Lung (tissue), 16 donors: ENCODE data around the gene MYO18A. TPM values are rescaled to one million over a fixed set of nuclear protein-coding genes. Genes with fewer than 3 reads are reported as not detected.
"Not testable (repeated sequence)": the region's sequence is repeated elsewhere in the genome, so short reads cannot be mapped to it uniquely, and the experiment has no call there.

Source experiments
- ATAC-seq: fragments of 200-7000 bp; cut with Tn5 transposase; one replicate; pipeline ENCODE4 v1.9.1; 2020; ENCODE audit warnings: moderate number of reproducible peaks; ENCODE audit not compliant: insufficient read depth, low FRiP score
- DNase-seq, 3 donors: peaks; one replicate each; pipeline ENCODE4 v3.0.0-alpha.2; 2013 to 2017
- H3K27ac ChIP-seq, 2 donors: one replicate each; pipeline ENCODE4 v1.5.1; 2013; ENCODE audit warnings: mild to moderate bottlenecking in 2 of 2, moderate library complexity in 2 of 2, control low read depth in 1 of 2, inconsistent platforms in 1 of 2, low read depth in 1 of 2, low read length in 1 of 2
- H3K27me3 ChIP-seq, 3 donors: one replicate each; pipeline ENCODE4 v1.5.1; 2013; ENCODE audit warnings: low read length in 2 of 3; ENCODE audit not compliant: control insufficient read depth in 3 of 3, insufficient read depth in 3 of 3
- H3K36me3 ChIP-seq, 4 donors: one replicate each; pipeline ENCODE4 v1.5.1; 2013; ENCODE audit warnings: low read length in 4 of 4, mild to moderate bottlenecking in 1 of 4, moderate library complexity in 1 of 4; ENCODE audit not compliant: control insufficient read depth in 4 of 4, insufficient read depth in 4 of 4
- H3K4me1 ChIP-seq, 5 donors: one replicate each; pipeline ENCODE4 v1.5.1; 2013; ENCODE audit warnings: low read length in 5 of 5, mild to moderate bottlenecking in 2 of 5, moderate library complexity in 1 of 5; ENCODE audit not compliant: control insufficient read depth in 5 of 5, insufficient read depth in 5 of 5
- H3K4me3 ChIP-seq: one replicate; pipeline ENCODE4 v1.5.1; 2013; ENCODE audit warnings: mild to moderate bottlenecking, control low read depth, moderate library complexity
- H3K9ac ChIP-seq, 2 donors: one replicate each; pipeline ENCODE4 v1.5.1; 2013; ENCODE audit warnings: low read length in 2 of 2, control low read depth in 1 of 2; ENCODE audit not compliant: insufficient read depth in 1 of 2
- H3K9me3 ChIP-seq, 4 donors: one replicate each; pipeline ENCODE4 v1.5.1; 2013; ENCODE audit warnings: low read length in 3 of 4, mild to moderate bottlenecking in 1 of 4, moderate library complexity in 1 of 4; ENCODE audit not compliant: control insufficient read depth in 4 of 4, insufficient read depth in 3 of 4
- CTCF ChIP-seq: IDR thresholded peaks from 2 replicates; pipeline ENCODE4 v1.5.1; 2012; ENCODE audit warnings: mild to moderate bottlenecking; ENCODE audit errors: control extremely low read depth, extremely low read depth
- WGBS, 2 donors: extraction: QIAGEN DNeasy Blood & Tissue Kit; methylation state at CpG; one replicate each; pipeline ENCODE4 v1.1.7; 2013; 5-methylcytosine and 5-hydroxymethylcytosine counted together
- long read RNA-seq, 5 donors: transcript quantifications; one replicate each; lab custom pipeline, GENCODE V29; 2026
- polyA plus RNA-seq, 2 donors: library from polyadenylated mRNA; stranded (reverse); fragments of 200-250 nt; gene quantifications; one replicate each; pipeline ENCODE4 v1.2.1, GENCODE V29; 2013
- total RNA-seq, 2 donors: library from RNA; depleted of rRNA in 1 of 2; stranded (reverse); fragments of >200 nt in 1 of 2; gene quantifications; one replicate each; pipeline ENCODE4 v1.2.1, GENCODE V29; 2014 to 2021
- donor health status: control.
- donor health status: control.
- donor health status: Bipolar disorder and iron deficiency.
- donor health status: healthy.
- donor health status: DM: yes; HTN: yes; CAD: no.

MYO18A gene
- total RNA-seq (10 to 100 TPM; 55.3 to 65.2 TPM), polyA plus RNA-seq (10 to 100 TPM; 19.0 to 43.3 TPM)
- long read RNA-seq, donor 1 = 0 reads
- long read RNA-seq, donor 2 = 0 reads
- long read RNA-seq, donor 3 = 0 reads
- long read RNA-seq, donor 4 = 0 reads
- long read RNA-seq, donor 5, partial matches to known transcripts = 0 of 1 reads
- long read RNA-seq, donor 5, other reads (novel, unspliced or antisense) = 0 of 1 reads

- peak; percentile 79 for ATAC-seq
- peaks cover 0 to 45% (median 17%) of the 10 kb centered on the region in 5 donors for H3K4me1 ChIP-seq
Observed at GRCh38 chr17:29180034-29180787, at the start of gene MYO18A. Gene MYO18A (minus strand): TSS chr17:29180398. CDS start chr17:29166940, 13,458 bp downstream.

GRCh38 chr17:29225396-29225795 is 45.2 kb upstream of the MYO18A start:
- Histone ChIP-seq H3K4me3 (no peak overlapping the region), H3K9me3 (no peaks in the 10 kb centered on the region), H3K27ac (no peak overlapping the region), H3K9ac (no peak overlapping the region), H3K36me3 (no peaks in the 10 kb centered on the region), H3K27me3 (no peaks in the 10 kb centered on the region), H3K4me1 (no peaks in the 10 kb centered on the region)
- DNase-seq = no peak
- ATAC-seq = no peak
- TF ChIP-seq CTCF = no peak

More at GRCh38 chr17:29180034-29180787, at the start of gene MYO18A:
- Histone ChIP-seq H3K9ac (peak within 1 kb of the TSS in 1 of 2 donors; percentile 77), H3K9me3 (no peaks in the 10 kb centered on the region), H3K36me3 (no peaks in the 10 kb centered on the region), H3K4me3 (peak within 1 kb of the TSS; percentile 46), H3K27ac (peak within 1 kb of the TSS; percentile 84 to 95), H3K27me3 (no peaks in the 10 kb centered on the region)
- peak; percentile 92 for TF ChIP-seq CTCF
- DNase-seq = peak; percentile 73 to 88 (median 81)
- 1 to 6% methylated on average over 17 to 76 of the region's 76 CpGs for WGBS, 2 donors

- not testable (repeated sequence) for DNase-seq, H3K9ac ChIP-seq, H3K36me3 ChIP-seq, ATAC-seq, H3K4me1 ChIP-seq, H3K9me3 ChIP-seq, H3K4me3 ChIP-seq, H3K27me3 ChIP-seq, H3K27ac ChIP-seq
- WGBS, 2 donors = 94 to 96% methylated on average over 11 of the region's 11 CpGs
Observed at GRCh38 chr17:29221338-29221737, 41.1 kb upstream of the MYO18A start.

GRCh38 chr17:29219378-29220047 is 39.3 kb upstream of the MYO18A start:
- Histone ChIP-seq H3K27ac (no peak overlapping the region), H3K4me3 (no peak overlapping the region), H3K4me1 (peaks cover 0 to 2% (median 0%) of the 10 kb centered on the region in 5 donors), H3K27me3 (peaks cover 0 to 3% (median 0%) of the 10 kb centered on the region in 3 donors), H3K9ac (no peak overlapping the region), H3K9me3 (no peaks in the 10 kb centered on the region), H3K36me3 (no peaks in the 10 kb centered on the region)
- DNase-seq (peak; percentile 91 to 95 (median 93)), ATAC-seq (peak; percentile 83)
- WGBS, 2 donors = 16 to 21% methylated on average over 14 of the region's 14 CpGs
- peak; percentile 94 for TF ChIP-seq CTCF
